ENCODE measurements around the gene EIF4E3.

The EIF4E3 gene

GRCh38 chr3:71709908-71710511 lies 15.2 kb downstream of the EIF4E3 start:
- Mint-ChIP-seq H3K36me3 (peaks cover 4% of the 10 kb centered on the region), H3K4me3 (no peak overlapping the region), H3K9me3 (ENCODE audit: low read depth) (no peaks in the 10 kb centered on the region), H3K4me1 (ENCODE audit: low read depth) (peaks cover 77% of the 10 kb centered on the region), H3K27me3 (no peaks in the 10 kb centered on the region), H3K27ac (peak overlapping the region; percentile 22)

GRCh38 chr3:71708476-71709105 lies 16.6 kb downstream of the EIF4E3 start:
- no peak overlapping the region for H3K27ac Mint-ChIP-seq
- H3K4me1 Mint-ChIP-seq (ENCODE audit: low read depth) = peaks cover 77% of the 10 kb centered on the region
- H3K9me3 Mint-ChIP-seq (ENCODE audit: low read depth) = no peaks in the 10 kb centered on the region
- no peaks in the 10 kb centered on the region for H3K27me3 Mint-ChIP-seq
- peaks cover 7% of the 10 kb centered on the region for H3K36me3 Mint-ChIP-seq
- no peak overlapping the region for H3K4me3 Mint-ChIP-seq

- Mint-ChIP-seq H3K4me3 (no peak overlapping the region), H3K27ac (peak overlapping the region; percentile 28), H3K36me3 (peaks cover 7% of the 10 kb centered on the region), H3K9me3 (ENCODE audit: low read depth) (no peaks in the 10 kb centered on the region), H3K4me1 (ENCODE audit: low read depth) (peaks cover 78% of the 10 kb centered on the region), H3K27me3 (no peaks in the 10 kb centered on the region)
Observed at GRCh38 chr3:71707595-71707994, 17.6 kb downstream of the EIF4E3 start.

GRCh38 chr3:71705681-71706080 lies 19.5 kb downstream of the EIF4E3 start:
- Mint-ChIP-seq H3K27ac (peak overlapping the region; percentile 86), H3K9me3 (ENCODE audit: low read depth) (no peaks in the 10 kb centered on the region), H3K27me3 (no peaks in the 10 kb centered on the region), H3K4me3 (no peak overlapping the region), H3K4me1 (ENCODE audit: low read depth) (peaks cover 77% of the 10 kb centered on the region), H3K36me3 (peaks cover 7% of the 10 kb centered on the region)

- Mint-ChIP-seq H3K36me3 (peaks cover 7% of the 10 kb centered on the region), H3K27ac (peak overlapping the region; percentile 86)
Observed at GRCh38 chr3:71704915-71705314, 20.3 kb downstream of the EIF4E3 start.

GRCh38 chr3:71703797-71704196 lies 21.4 kb downstream of the EIF4E3 start:
- no peaks in the 10 kb centered on the region for H3K27me3 Mint-ChIP-seq
- peak overlapping the region; percentile 86 for H3K27ac Mint-ChIP-seq
- peaks cover 9% of the 10 kb centered on the region for H3K36me3 Mint-ChIP-seq
- no peaks in the 10 kb centered on the region for H3K9me3 Mint-ChIP-seq (ENCODE audit: low read depth)
- H3K4me3 Mint-ChIP-seq = no peak overlapping the region
- H3K4me1 Mint-ChIP-seq (ENCODE audit: low read depth) = peaks cover 66% of the 10 kb centered on the region

More at GRCh38 chr3:71704915-71705314, 20.3 kb downstream of the EIF4E3 start:
- no peaks in the 10 kb centered on the region for H3K9me3 Mint-ChIP-seq (ENCODE audit: low read depth)
- H3K4me3 Mint-ChIP-seq = no peak overlapping the region
- H3K4me1 Mint-ChIP-seq (ENCODE audit: low read depth) = peaks cover 73% of the 10 kb centered on the region
- H3K27me3 Mint-ChIP-seq = no peaks in the 10 kb centered on the region

GRCh38 chr3:71702131-71703024 lies 22.8 kb downstream of the EIF4E3 start:
- Mint-ChIP-seq H3K27ac (peak overlapping the region; percentile 89), H3K4me1 (ENCODE audit: low read depth) (peaks cover 68% of the 10 kb centered on the region), H3K36me3 (peaks cover 20% of the 10 kb centered on the region), H3K27me3 (no peaks in the 10 kb centered on the region), H3K9me3 (ENCODE audit: low read depth) (no peaks in the 10 kb centered on the region), H3K4me3 (peak overlapping the region; percentile 35)

- no peaks in the 10 kb centered on the region for H3K27me3 Mint-ChIP-seq
- H3K4me1 Mint-ChIP-seq (ENCODE audit: low read depth) = peaks cover 66% of the 10 kb centered on the region
- no peaks in the 10 kb centered on the region for H3K9me3 Mint-ChIP-seq (ENCODE audit: low read depth)
- no peak overlapping the region for H3K4me3 Mint-ChIP-seq
- H3K36me3 Mint-ChIP-seq = peaks cover 20% of the 10 kb centered on the region
- H3K27ac Mint-ChIP-seq = peak overlapping the region; percentile 89
Observed at GRCh38 chr3:71701251-71701762, 23.9 kb downstream of the EIF4E3 start.

GRCh38 chr3:71695000-71695482 lies 30.2 kb downstream of the EIF4E3 start:
- H3K27ac Mint-ChIP-seq = no peak overlapping the region
- no peaks in the 10 kb centered on the region for H3K27me3 Mint-ChIP-seq
- H3K36me3 Mint-ChIP-seq = peaks cover 21% of the 10 kb centered on the region
- H3K9me3 Mint-ChIP-seq (ENCODE audit: low read depth) = no peaks in the 10 kb centered on the region
- no peak overlapping the region for H3K4me3 Mint-ChIP-seq
- peaks cover 11% of the 10 kb centered on the region for H3K4me1 Mint-ChIP-seq (ENCODE audit: low read depth)

GRCh38 chr3:71694358-71694999 lies 30.7 kb downstream of the EIF4E3 start:
- Mint-ChIP-seq H3K4me3 (no peak overlapping the region), H3K9me3 (ENCODE audit: low read depth) (no peaks in the 10 kb centered on the region), H3K27me3 (no peaks in the 10 kb centered on the region), H3K27ac (no peak overlapping the region), H3K4me1 (ENCODE audit: low read depth) (peaks cover 11% of the 10 kb centered on the region), H3K36me3 (peaks cover 23% of the 10 kb centered on the region)

- Mint-ChIP-seq H3K36me3 (peaks cover 26% of the 10 kb centered on the region), H3K4me1 (ENCODE audit: low read depth) (peaks cover 14% of the 10 kb centered on the region)
Observed at GRCh38 chr3:71693641-71694040, 31.6 kb downstream of the EIF4E3 start.

GRCh38 chr3:71692139-71692538 lies 33.1 kb downstream of the EIF4E3 start:
- Mint-ChIP-seq H3K27me3 (no peaks in the 10 kb centered on the region), H3K4me3 (no peak overlapping the region), H3K36me3 (peaks cover 19% of the 10 kb centered on the region), H3K4me1 (ENCODE audit: low read depth) (peaks cover 9% of the 10 kb centered on the region), H3K9me3 (ENCODE audit: low read depth) (no peaks in the 10 kb centered on the region), H3K27ac (no peak overlapping the region)

More at GRCh38 chr3:71693641-71694040, 31.6 kb downstream of the EIF4E3 start:
- Mint-ChIP-seq H3K27me3 (no peaks in the 10 kb centered on the region), H3K9me3 (ENCODE audit: low read depth) (no peaks in the 10 kb centered on the region), H3K27ac (no peak overlapping the region), H3K4me3 (no peak overlapping the region)

GRCh38 chr3:71690341-71690841 lies 34.8 kb downstream of the EIF4E3 start:
- Mint-ChIP-seq H3K4me1 (ENCODE audit: low read depth) (peaks cover 12% of the 10 kb centered on the region), H3K36me3 (peaks cover 19% of the 10 kb centered on the region), H3K27ac (no peak overlapping the region), H3K4me3 (no peak overlapping the region), H3K9me3 (ENCODE audit: low read depth) (no peaks in the 10 kb centered on the region), H3K27me3 (no peaks in the 10 kb centered on the region)

GRCh38 chr3:71689291-71689690 lies 35.9 kb downstream of the EIF4E3 start:
- no peak overlapping the region for H3K4me3 Mint-ChIP-seq
- H3K36me3 Mint-ChIP-seq = peaks cover 17% of the 10 kb centered on the region
- peaks cover 13% of the 10 kb centered on the region for H3K4me1 Mint-ChIP-seq (ENCODE audit: low read depth)
- no peaks in the 10 kb centered on the region for H3K9me3 Mint-ChIP-seq (ENCODE audit: low read depth)
- no peaks in the 10 kb centered on the region for H3K27me3 Mint-ChIP-seq
- no peak overlapping the region for H3K27ac Mint-ChIP-seq
